GM06990 (cell line): ENCODE data around the gene CELF1.

Experiments used
- DNase-seq: peaks from one replicate; pipeline ENCODE4 v3.0.0-alpha.2; 2011; ENCODE audit not compliant: insufficient read length; ENCODE audit errors: extremely low read depth
- H3K27me3 ChIP-seq: replicated peaks from 2 replicates; pipeline ENCODE4 v1.6.0; 2011; ENCODE audit warnings: low read length; ENCODE audit not compliant: control insufficient read depth, insufficient read depth
- H3K36me3 ChIP-seq: 2 replicates; pipeline ENCODE4 v1.5.1; 2011; ENCODE audit warnings: low read length; ENCODE audit not compliant: control insufficient read depth, insufficient read depth
- H3K4me3 ChIP-seq: replicated peaks from 2 replicates; pipeline ENCODE4 v1.5.1; 2011; ENCODE audit warnings: low read depth, mild to moderate bottlenecking, control low read depth, low read length
- TF ChIP-seq, protein P1 (sequence below): IDR thresholded peaks from 2 replicates; pipeline ENCODE4 v1.5.1; 2011; ENCODE audit warnings: low read length, control low read depth, mild to moderate bottlenecking, inconsistent platforms; ENCODE audit not compliant: insufficient read depth, poor library complexity, severe bottlenecking

CELF1 gene

DNA sequence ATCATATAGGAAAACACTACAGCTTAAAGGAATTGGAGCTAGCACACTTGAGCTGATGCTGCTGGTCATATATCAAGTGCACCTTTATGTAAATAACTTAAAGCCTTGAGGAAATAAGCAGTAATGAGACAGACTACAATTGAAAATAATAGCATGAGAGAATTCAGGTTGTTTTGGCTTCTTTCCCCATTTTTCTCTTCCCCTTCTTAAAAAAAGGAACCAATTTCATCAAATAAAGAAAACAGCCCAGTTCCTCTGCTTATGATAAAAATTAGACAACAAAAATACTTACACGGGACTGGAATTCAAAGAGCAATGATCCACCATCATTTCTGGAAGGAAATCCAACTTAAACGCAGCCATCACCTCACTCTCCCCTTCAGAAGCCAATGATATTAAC is 53.8 kb downstream of the CELF1 start:
- DNase-seq = no peak

DNA sequence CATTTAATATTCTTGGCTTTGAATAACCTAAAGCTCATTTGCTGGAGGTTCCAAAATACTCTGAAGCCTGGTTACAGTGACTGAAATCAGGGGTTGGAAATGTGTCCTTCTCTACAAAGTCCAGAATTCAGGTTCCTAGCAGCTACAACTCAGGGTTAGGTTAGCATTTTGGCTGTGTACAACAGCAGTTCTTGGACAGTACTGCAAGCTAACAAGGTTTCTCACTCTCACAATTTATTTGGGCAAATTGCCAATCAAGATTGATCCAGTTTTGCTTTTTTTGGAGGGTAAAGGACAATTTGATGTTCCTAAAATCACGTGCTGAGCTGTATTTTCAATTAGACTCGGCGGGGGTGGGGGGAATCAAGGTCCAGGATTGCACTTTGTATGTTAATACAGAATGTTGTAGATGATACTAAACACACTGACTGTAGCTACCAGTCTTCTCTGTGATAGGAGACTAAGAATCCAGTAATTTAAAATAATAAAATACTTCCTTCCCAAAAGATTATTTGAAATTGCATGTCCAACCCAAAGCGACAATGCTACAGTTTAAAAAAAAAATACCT is 54.3 kb downstream of the CELF1 start:
- Histone ChIP-seq H3K4me3 (no peak overlapping the region), H3K36me3 (no peaks in the 10 kb centered on the region; the same call in 1 of the 2 replicates), H3K27me3 (no peaks in the 10 kb centered on the region)
- DNase-seq = no peak
- TF ChIP-seq, protein P1, sequence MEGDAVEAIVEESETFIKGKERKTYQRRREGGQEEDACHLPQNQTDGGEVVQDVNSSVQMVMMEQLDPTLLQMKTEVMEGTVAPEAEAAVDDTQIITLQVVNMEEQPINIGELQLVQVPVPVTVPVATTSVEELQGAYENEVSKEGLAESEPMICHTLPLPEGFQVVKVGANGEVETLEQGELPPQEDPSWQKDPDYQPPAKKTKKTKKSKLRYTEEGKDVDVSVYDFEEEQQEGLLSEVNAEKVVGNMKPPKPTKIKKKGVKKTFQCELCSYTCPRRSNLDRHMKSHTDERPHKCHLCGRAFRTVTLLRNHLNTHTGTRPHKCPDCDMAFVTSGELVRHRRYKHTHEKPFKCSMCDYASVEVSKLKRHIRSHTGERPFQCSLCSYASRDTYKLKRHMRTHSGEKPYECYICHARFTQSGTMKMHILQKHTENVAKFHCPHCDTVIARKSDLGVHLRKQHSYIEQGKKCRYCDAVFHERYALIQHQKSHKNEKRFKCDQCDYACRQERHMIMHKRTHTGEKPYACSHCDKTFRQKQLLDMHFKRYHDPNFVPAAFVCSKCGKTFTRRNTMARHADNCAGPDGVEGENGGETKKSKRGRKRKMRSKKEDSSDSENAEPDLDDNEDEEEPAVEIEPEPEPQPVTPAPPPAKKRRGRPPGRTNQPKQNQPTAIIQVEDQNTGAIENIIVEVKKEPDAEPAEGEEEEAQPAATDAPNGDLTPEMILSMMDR = no peak

More for the DNA sequence above, 53.8 kb downstream of the CELF1 start:
- TF ChIP-seq, protein P1 = no peak
- Histone ChIP-seq H3K36me3 (no peaks in the 10 kb centered on the region; the same call in 1 of the 2 replicates), H3K4me3 (no peak overlapping the region), H3K27me3 (no peaks in the 10 kb centered on the region)

DNA sequence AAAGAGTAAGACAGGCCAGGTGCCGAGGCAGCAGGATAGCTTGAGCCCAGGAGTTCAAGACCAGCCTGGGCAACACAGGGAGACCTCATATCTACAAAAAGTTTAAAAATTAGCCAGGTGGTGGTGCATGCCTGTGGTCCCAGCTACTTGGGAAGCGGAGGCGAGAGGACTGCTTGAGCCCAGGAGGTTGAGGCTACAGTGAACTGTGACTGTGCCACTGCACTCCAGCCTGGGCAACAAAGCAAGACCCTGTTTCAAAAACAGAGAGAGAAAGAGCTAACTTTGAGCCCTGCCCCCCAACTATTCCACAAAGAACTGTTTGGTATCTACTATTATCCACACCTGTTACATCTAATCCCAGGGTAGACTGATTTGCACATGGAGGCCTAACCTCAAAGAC is 54.8 kb downstream of the CELF1 start:
- no peaks in the 10 kb centered on the region for H3K27me3 ChIP-seq
- no peaks in the 10 kb centered on the region; the same call in 1 of the 2 replicates for H3K36me3 ChIP-seq
- no peak overlapping the region for H3K4me3 ChIP-seq
- TF ChIP-seq, protein P1 = no peak
- DNase-seq = no peak

DNA sequence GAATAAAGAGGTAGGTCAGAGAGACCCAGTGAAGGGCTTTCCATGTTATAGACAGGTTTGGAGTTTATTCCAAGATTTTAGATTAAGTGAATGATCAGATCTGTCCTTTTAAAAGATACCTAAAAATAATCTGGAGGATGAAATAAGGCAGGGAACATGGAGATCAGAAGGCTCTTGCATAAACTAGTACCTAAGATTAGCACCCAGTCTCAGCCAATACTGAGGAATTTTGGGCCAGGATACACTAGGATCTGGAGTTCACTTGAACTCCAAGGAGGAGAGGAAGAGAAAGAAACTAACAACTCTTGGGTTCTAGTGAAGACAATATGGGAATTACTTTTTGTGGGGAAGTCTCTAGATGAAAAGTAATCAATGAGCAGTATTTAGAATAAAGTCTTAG is 56.1 kb downstream of the CELF1 start:
- TF ChIP-seq, protein P1 = no peak
- DNase-seq = no peak
- Histone ChIP-seq H3K27me3 (no peaks in the 10 kb centered on the region), H3K36me3 (peaks cover 1% of the 10 kb centered on the region), H3K4me3 (no peak overlapping the region)

DNA sequence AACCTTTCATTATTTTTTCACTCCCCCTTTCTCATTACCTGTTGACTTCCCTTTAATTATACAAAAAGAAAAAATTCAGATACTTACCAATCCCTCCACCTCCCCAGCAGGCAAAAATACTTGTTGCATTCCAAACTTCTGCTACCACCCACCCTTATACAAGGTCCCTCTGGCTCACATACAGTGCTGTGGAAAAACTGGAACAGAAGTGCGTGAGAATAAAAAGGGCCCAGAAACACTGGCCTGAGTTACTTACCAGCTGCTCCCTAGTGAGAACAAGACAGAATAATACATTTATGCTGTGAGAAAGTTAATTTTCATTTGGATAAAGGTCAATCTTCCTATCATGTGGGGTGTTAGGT is 57.1 kb downstream of the CELF1 start:
- TF ChIP-seq, protein P1 = no peak
- Histone ChIP-seq H3K27me3 (no peaks in the 10 kb centered on the region), H3K4me3 (no peak overlapping the region), H3K36me3 (peaks cover 1% of the 10 kb centered on the region)
- DNase-seq = no peak
